Prostate gland (tissue), 2 donors: ENCODE measurements around the gene STAB2. TPM values are rescaled to one million over a fixed set of nuclear protein-coding genes. Genes with fewer than 3 reads are reported as not detected.

Experiments used
- DNase-seq: peaks from one replicate; pipeline ENCODE4 v3.0.0-alpha.2; 2019; ENCODE audit warnings: low spot score
- H3K27ac ChIP-seq, 2 donors: fragments of 200-600 bp; sonication (generic); 2 replicates each; pipeline ENCODE4 v1.5.1; 2017 to 2019
- H3K27me3 ChIP-seq: fragments of 200-600 bp; sonication (generic); replicated peaks from 2 replicates; pipeline ENCODE4 v1.5.1; 2019; ENCODE audit not compliant: insufficient read depth
- H3K36me3 ChIP-seq, 2 donors: fragments of 200-600 bp; sonication (generic); 1 replicate in 1 of 2; 2 replicates in 1 of 2; pipeline versions ENCODE4 v1.5.1 to v1.8.1; 2017 to 2019
- H3K4me1 ChIP-seq: fragments of 200-600 bp; sonication (generic); replicated peaks from 2 replicates; pipeline ENCODE4 v1.5.1; 2019
- H3K4me3 ChIP-seq, 2 donors: fragments of 200-600 bp; sonication (generic); 2 replicates each; pipeline ENCODE4 v1.5.1; 2017 to 2019
- H3K9me3 ChIP-seq: fragments of 200-600 bp; sonication (generic); 2 replicates; pipeline ENCODE4 v1.5.1; 2017
- POLR2A ChIP-seq: fragments of 450-650 bp; IDR thresholded peaks from one replicate; pipeline ENCODE4 v1.6.1; 2016; ENCODE audit warnings: antibody characterized with exemption, mild to moderate bottlenecking
- POLR2AphosphoS5 ChIP-seq: sonication (generic); formaldehyde crosslinking; IDR thresholded peaks from one replicate; pipeline ENCODE4 v1.6.1; 2017; ENCODE audit warnings: antibody characterized with exemption
- WGBS: methylation state at CpG from one replicate; pipeline ENCODE4 v1.1.5; 2018; 5-methylcytosine and 5-hydroxymethylcytosine counted together
- intact Hi-C: fragments of 100-400 bp; cut with DNase I; formaldehyde crosslinking; loops from one replicate; pipeline ENCODE4 v1.14.2; 2022
- total RNA-seq, 2 donors: library from RNA; depleted of rRNA; stranded (reverse); fragments of >200 nt; gene quantifications; one replicate each; pipeline ENCODE4 v1.1.0, GENCODE V29; 2016
- TF ChIP-seq, protein P1 (sequence below), 4 experiments: fragments of 200-600 bp in 2 of 4; fragments of 450-650 bp in 2 of 4; sonication (generic) in 2 of 4; IDR thresholded peaks; 1 replicate in 3 of 4; 2 replicates in 1 of 4; pipeline ENCODE4 v1.5.1; 2016 to 2019; ENCODE audit warnings: antibody characterized with exemption in 4 of 4, mild to moderate bottlenecking in 2 of 4, moderate library complexity in 2 of 4

Gene STAB2
- total RNA-seq, 2 donors from 2014 or later, result 0.62 TPM; not detected in 1

DNA sequence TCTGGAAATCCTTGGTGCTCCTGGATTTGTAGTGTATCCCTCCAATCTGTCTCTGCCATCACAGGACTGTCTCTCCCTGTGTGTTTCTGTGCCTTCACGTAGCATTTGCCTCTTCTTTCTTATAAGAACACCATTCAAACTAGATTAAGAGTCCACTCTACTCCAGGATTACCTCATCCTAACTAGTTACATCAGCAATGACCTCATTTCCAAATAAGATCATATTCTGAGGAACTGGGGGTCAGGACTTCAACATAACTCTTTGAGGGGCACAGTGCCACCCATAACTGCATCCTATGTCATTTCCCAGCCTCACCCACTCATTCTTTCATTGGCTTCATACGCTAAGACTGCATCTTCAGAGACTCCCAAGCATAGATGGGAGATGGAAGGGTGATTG lies 147.8 kb downstream of the STAB2 start:
- no peak overlapping the region for H3K4me3 ChIP-seq
- H3K4me1 ChIP-seq, result no peaks in the 10 kb centered on the region
- 93% methylated on average over 2 of the region's 2 CpGs for WGBS
- H3K27me3 ChIP-seq, result no peaks in the 10 kb centered on the region
- H3K36me3 ChIP-seq, result no peaks in the 10 kb centered on the region
- H3K9me3 ChIP-seq, result no peaks in the 10 kb centered on the region
- DNase-seq, result no peak
- no peak overlapping the region for H3K27ac ChIP-seq
- intact Hi-C loops, result no loop called here
- no peak for TF ChIP-seq POLR2AphosphoS5
- TF ChIP-seq, protein P1, sequence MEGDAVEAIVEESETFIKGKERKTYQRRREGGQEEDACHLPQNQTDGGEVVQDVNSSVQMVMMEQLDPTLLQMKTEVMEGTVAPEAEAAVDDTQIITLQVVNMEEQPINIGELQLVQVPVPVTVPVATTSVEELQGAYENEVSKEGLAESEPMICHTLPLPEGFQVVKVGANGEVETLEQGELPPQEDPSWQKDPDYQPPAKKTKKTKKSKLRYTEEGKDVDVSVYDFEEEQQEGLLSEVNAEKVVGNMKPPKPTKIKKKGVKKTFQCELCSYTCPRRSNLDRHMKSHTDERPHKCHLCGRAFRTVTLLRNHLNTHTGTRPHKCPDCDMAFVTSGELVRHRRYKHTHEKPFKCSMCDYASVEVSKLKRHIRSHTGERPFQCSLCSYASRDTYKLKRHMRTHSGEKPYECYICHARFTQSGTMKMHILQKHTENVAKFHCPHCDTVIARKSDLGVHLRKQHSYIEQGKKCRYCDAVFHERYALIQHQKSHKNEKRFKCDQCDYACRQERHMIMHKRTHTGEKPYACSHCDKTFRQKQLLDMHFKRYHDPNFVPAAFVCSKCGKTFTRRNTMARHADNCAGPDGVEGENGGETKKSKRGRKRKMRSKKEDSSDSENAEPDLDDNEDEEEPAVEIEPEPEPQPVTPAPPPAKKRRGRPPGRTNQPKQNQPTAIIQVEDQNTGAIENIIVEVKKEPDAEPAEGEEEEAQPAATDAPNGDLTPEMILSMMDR (IDR thresholded peaks at IDR 0.05), result no peak
- TF ChIP-seq POLR2A, result no peak

DNA sequence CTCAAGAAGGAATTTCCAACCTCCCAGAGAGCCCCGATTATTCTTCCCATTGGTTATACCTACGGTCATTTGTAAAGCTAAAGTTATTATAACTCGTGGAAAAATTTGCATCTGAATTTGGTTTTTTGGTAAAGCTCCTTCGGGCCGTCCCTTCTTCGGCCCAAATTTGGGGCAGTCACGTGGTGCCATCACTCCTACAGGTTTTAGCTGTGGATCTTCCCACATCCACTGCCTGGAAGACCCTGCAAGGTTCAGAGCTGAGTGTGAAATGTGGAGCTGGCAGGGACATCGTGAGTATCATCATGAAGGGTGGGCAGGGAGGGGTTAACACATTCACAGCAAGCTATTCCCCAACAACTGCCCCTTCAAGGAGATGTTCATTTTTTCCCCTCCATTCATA lies 148.2 kb downstream of the STAB2 start:
- no peak overlapping the region for H3K27ac ChIP-seq
- no peak for DNase-seq
- H3K36me3 ChIP-seq, result no peaks in the 10 kb centered on the region
- 90% methylated on average over 8 of the region's 8 CpGs for WGBS
- intact Hi-C loops, result no loop called here
- no peak overlapping the region for H3K4me3 ChIP-seq
- no peaks in the 10 kb centered on the region for H3K27me3 ChIP-seq
- no peaks in the 10 kb centered on the region for H3K4me1 ChIP-seq
- no peaks in the 10 kb centered on the region for H3K9me3 ChIP-seq
- TF ChIP-seq POLR2AphosphoS5, result no peak
- TF ChIP-seq, protein P1 (IDR thresholded peaks at IDR 0.05), result no peak
- TF ChIP-seq POLR2A, result no peak

DNA sequence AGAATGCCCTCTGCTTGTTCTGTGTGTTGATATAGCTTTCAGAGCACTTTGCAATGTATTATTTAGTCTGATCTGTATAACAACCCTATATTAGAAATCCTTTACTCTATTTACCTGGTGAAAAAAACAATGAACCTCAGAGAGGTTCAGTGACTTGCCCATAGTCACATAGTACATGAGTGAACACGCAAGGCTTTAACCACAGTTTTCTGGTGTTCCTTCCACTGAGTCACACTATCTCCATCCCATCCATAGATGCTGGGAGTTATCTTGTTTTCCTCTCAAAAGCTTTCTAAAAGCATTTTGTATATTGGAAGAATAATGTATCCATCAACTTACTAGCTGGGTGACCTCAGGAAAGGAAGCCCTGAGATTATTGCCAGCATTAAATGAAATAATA lies 149.5 kb downstream of the STAB2 start:
- DNase-seq, result no peak
- 97% methylated on average over 1 of the region's 1 CpG for WGBS
- Histone ChIP-seq H3K4me3 (no peak overlapping the region), H3K9me3 (no peaks in the 10 kb centered on the region), H3K27ac (no peak overlapping the region), H3K36me3 (no peaks in the 10 kb centered on the region), H3K27me3 (no peaks in the 10 kb centered on the region), H3K4me1 (no peaks in the 10 kb centered on the region)
- intact Hi-C loops, result no loop called here
- TF ChIP-seq POLR2AphosphoS5 (no peak), POLR2A (no peak)
- TF ChIP-seq, protein P1 (IDR thresholded peaks at IDR 0.05), result no peak

DNA sequence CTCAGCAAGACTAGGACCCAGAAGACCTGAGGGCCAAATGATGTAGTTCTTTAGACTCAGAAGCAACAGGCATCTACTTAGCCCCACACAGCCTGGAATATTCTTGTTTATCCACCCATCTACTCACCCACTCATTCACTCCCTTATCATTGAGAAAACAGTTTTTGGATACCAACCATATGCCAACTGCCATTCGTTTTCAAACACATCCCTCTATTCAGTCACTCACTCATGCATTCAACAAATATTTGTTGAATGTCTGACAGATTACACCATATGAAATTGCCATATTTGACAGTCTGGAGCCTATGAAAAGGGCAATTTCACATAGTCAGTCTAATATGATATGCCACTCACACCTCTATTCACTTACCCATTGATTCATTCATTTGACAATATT lies 150.8 kb downstream of the STAB2 start:
- Histone ChIP-seq H3K27ac (no peak overlapping the region), H3K36me3 (no peaks in the 10 kb centered on the region), H3K4me3 (no peak overlapping the region), H3K9me3 (no peaks in the 10 kb centered on the region), H3K27me3 (no peaks in the 10 kb centered on the region), H3K4me1 (no peaks in the 10 kb centered on the region)
- no peak for DNase-seq
- 46% methylated on average over 1 of the region's 1 CpG for WGBS
- intact Hi-C loops, result no loop called here
- TF ChIP-seq POLR2AphosphoS5, result no peak
- TF ChIP-seq POLR2A, result no peak
- TF ChIP-seq, protein P1 (IDR thresholded peaks at IDR 0.05), result no peak

DNA sequence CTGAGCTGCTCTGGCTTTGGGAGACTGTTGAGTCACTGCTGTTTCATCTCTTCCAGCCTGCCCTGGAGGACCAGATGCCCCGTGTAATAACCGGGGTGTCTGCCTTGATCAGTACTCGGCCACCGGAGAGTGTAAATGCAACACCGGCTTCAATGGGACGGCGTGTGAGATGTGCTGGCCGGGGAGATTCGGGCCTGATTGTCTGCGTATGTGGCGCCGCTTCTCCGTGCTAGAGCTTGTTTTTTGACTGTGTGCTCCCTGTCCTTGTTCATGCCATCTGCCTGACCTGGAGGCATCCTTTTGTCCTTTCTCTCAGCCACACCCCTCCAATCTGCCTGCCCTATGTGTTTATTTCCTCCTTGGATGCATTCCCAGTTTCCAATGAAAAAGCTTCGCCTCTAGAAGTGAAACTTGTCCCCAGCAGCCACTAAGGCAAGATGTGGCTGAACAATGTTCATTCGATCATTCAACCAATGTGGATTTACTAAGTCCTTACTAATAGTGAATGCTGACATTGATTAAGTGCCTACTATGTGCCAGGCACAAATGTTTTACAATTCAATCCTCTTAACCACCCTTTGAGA lies 155.4 kb downstream of the STAB2 start:
- no peaks in the 10 kb centered on the region for H3K4me1 ChIP-seq
- no peaks in the 10 kb centered on the region for H3K27me3 ChIP-seq
- peak overlapping the region in 1 of 2 donors; percentile 3 for H3K27ac ChIP-seq
- peak; percentile 58 for DNase-seq
- WGBS, result 45% methylated on average over 15 of the region's 15 CpGs
- H3K9me3 ChIP-seq, result no peaks in the 10 kb centered on the region
- intact Hi-C loops, result no loop called here
- H3K36me3 ChIP-seq, result no peaks in the 10 kb centered on the region
- no peak overlapping the region for H3K4me3 ChIP-seq
- TF ChIP-seq POLR2AphosphoS5 (peak; percentile 76), POLR2A (no peak)
